GM12874 (cell line): ENCODE measurements around the gene CUL3.

ENCODE experiments used
- CTCF ChIP-seq: IDR thresholded peaks from 2 replicates; pipeline ENCODE4 v1.5.1; 2011; ENCODE audit warnings: low read depth, mild to moderate bottlenecking, control low read depth, low read length, moderate library complexity; ENCODE audit not compliant: insufficient read depth

CUL3 gene

GRCh38 chr2:224433442-224433841 lies 151.7 kb downstream of the CUL3 start:
- no peak for TF ChIP-seq CTCF

GRCh38 chr2:224432003-224432579 lies 153.1 kb downstream of the CUL3 start:
- no peak for TF ChIP-seq CTCF

- no peak for TF ChIP-seq CTCF
These were observed 155.7 kb downstream of the CUL3 start for GRCh38 chr2:224429441-224429810.

- TF ChIP-seq CTCF, result no peak
These were observed 156.2 kb downstream of the CUL3 start for GRCh38 chr2:224428787-224429440.

GRCh38 chr2:224427471-224427870 lies 157.7 kb downstream of the CUL3 start:
- TF ChIP-seq CTCF, result no peak

GRCh38 chr2:224426656-224427055 lies 158.5 kb downstream of the CUL3 start:
- no peak for TF ChIP-seq CTCF

- TF ChIP-seq CTCF, result no peak
These were observed 164.1 kb downstream of the CUL3 start for GRCh38 chr2:224421065-224421464.
